ENCODE measurements around the gene FAM20A. TPM values are rescaled to one million over a fixed set of nuclear protein-coding genes. Genes with fewer than 3 reads are reported as not detected.

The FAM20A gene
- total RNA-seq, 2 experiments from 2014 or later = not detected

- Histone ChIP-seq H3K9me3 (ENCODE audit: control insufficient read depth in 1 of 2, insufficient read depth in 1 of 2, low read length in 2 of 2) (peaks cover 0 to 7% of the 10 kb centered on the region in 2 experiments), H3K4me1 (ENCODE audit: insufficient read depth, low read length) (peaks cover 28% of the 10 kb centered on the region), H3K4me3 (ENCODE audit: low read length) (no peak overlapping the region), H3K36me3 (ENCODE audit: insufficient read depth, low read length) (no peaks in the 10 kb centered on the region), H3K27ac (ENCODE audit: low read depth in 1 of 2, low read length in 2 of 2) (no peak overlapping the region), H3K27me3 (ENCODE audit: control insufficient read depth in 1 of 2, insufficient read depth in 2 of 2, low read length in 2 of 2) (peaks cover 31 to 54% of the 10 kb centered on the region in 2 experiments)
- peaks cover 81% of the 10 kb centered on the region for H3K27me3 Mint-ChIP-seq
- H3K27ac Mint-ChIP-seq = no peak overlapping the region
- no peak for DNase-seq
- ChIA-PET CTCF (no interaction called here), POLR2A (no interaction called here)
- no peak overlapping the region for H3K4me3 Mint-ChIP-seq
- ATAC-seq (ENCODE audit: poor library complexity) = no peak
- H3K4me1 Mint-ChIP-seq (ENCODE audit: low read depth) = peaks cover 33% of the 10 kb centered on the region
- no peak for TF ChIP-seq CTCF (IDR thresholded peaks at IDR 0.05)
- no peaks in the 10 kb centered on the region for H3K36me3 Mint-ChIP-seq (ENCODE audit: low read depth)
- no peaks in the 10 kb centered on the region for H3K9me3 Mint-ChIP-seq
- intact Hi-C loops (cut with DNase I, micrococcal nuclease) = no loop called here
Measured at GRCh38 chr17:68598545-68598961, 2.6 kb downstream of the FAM20A start.

GRCh38 chr17:68598074-68598473 lies 3.1 kb downstream of the FAM20A start:
- H3K4me1 Mint-ChIP-seq (ENCODE audit: low read depth) = peaks cover 33% of the 10 kb centered on the region
- H3K4me3 Mint-ChIP-seq = no peak overlapping the region
- Histone ChIP-seq H3K4me1 (ENCODE audit: insufficient read depth, low read length) (peaks cover 28% of the 10 kb centered on the region), H3K27ac (ENCODE audit: low read depth in 1 of 2, low read length in 2 of 2) (no peak overlapping the region), H3K4me3 (ENCODE audit: low read length) (no peak overlapping the region), H3K27me3 (ENCODE audit: control insufficient read depth in 1 of 2, insufficient read depth in 2 of 2, low read length in 2 of 2) (peaks cover 31 to 54% of the 10 kb centered on the region in 2 experiments), H3K9me3 (ENCODE audit: control insufficient read depth in 1 of 2, insufficient read depth in 1 of 2, low read length in 2 of 2) (peaks cover 0 to 7% of the 10 kb centered on the region in 2 experiments), H3K36me3 (ENCODE audit: insufficient read depth, low read length) (no peaks in the 10 kb centered on the region)
- peaks cover 81% of the 10 kb centered on the region for H3K27me3 Mint-ChIP-seq
- ATAC-seq (ENCODE audit: poor library complexity) (no peak), DNase-seq (no peak)
- H3K36me3 Mint-ChIP-seq (ENCODE audit: low read depth) = no peaks in the 10 kb centered on the region
- no peaks in the 10 kb centered on the region for H3K9me3 Mint-ChIP-seq
- TF ChIP-seq CTCF (IDR thresholded peaks at IDR 0.05) = no peak
- CTCF ChIA-PET = no interaction called here
- POLR2A ChIA-PET = no interaction called here
- intact Hi-C loops (cut with DNase I, micrococcal nuclease) = no loop called here
- no peak overlapping the region for H3K27ac Mint-ChIP-seq

- CTCF ChIA-PET = no interaction called here
- peaks cover 24% of the 10 kb centered on the region for H3K4me1 Mint-ChIP-seq (ENCODE audit: low read depth)
- Histone ChIP-seq H3K27ac (ENCODE audit: low read depth in 1 of 2, low read length in 2 of 2) (no peak overlapping the region), H3K27me3 (ENCODE audit: control insufficient read depth in 1 of 2, insufficient read depth in 2 of 2, low read length in 2 of 2) (peaks cover 20 to 54% of the 10 kb centered on the region in 2 experiments), H3K4me3 (ENCODE audit: low read length) (no peak overlapping the region), H3K36me3 (ENCODE audit: insufficient read depth, low read length) (no peaks in the 10 kb centered on the region), H3K9me3 (ENCODE audit: control insufficient read depth in 1 of 2, insufficient read depth in 1 of 2, low read length in 2 of 2) (peaks cover 0 to 7% of the 10 kb centered on the region in 2 experiments), H3K4me1 (ENCODE audit: insufficient read depth, low read length) (peaks cover 26% of the 10 kb centered on the region)
- POLR2A ChIA-PET = no interaction called here
- ATAC-seq (ENCODE audit: poor library complexity) (no peak), DNase-seq (no peak)
- H3K9me3 Mint-ChIP-seq = no peaks in the 10 kb centered on the region
- intact Hi-C loops (cut with DNase I, micrococcal nuclease) = no loop called here
- TF ChIP-seq CTCF (IDR thresholded peaks at IDR 0.05) = no peak
- no peak overlapping the region for H3K4me3 Mint-ChIP-seq
- H3K27me3 Mint-ChIP-seq = peaks cover 81% of the 10 kb centered on the region
- no peak overlapping the region for H3K27ac Mint-ChIP-seq
- H3K36me3 Mint-ChIP-seq (ENCODE audit: low read depth) = no peaks in the 10 kb centered on the region
Measured at GRCh38 chr17:68596411-68596945, 4.7 kb downstream of the FAM20A start.

Measured in CD4-positive, alpha-beta T cell (primary cell).